Brain microvascular endothelial cell (primary cell): ENCODE data around the gene ITGB1.
A peak's percentile ranks its signal among the peaks of the same experiment; 100 is the strongest.

Experiments used
- DNase-seq: peaks from one replicate; pipeline ENCODE4 v3.0.0-alpha.2; 2020
- H3K27ac ChIP-seq: fragments of 250-450 bp; sonication (Bioruptor Pico); 2 replicates; pipeline ENCODE4 v1.5.1; 2020; ENCODE audit warnings: mild to moderate bottlenecking, moderate library complexity
- H3K27me3 ChIP-seq: fragments of 250-450 bp; sonication (Bioruptor Pico); replicated peaks from 2 replicates; pipeline ENCODE4 v1.5.1; 2020; ENCODE audit warnings: mild to moderate bottlenecking
- H3K36me3 ChIP-seq: fragments of 250-450 bp; sonication (Bioruptor Pico); replicated peaks from 2 replicates; pipeline ENCODE4 v1.5.1; 2020; ENCODE audit warnings: mild to moderate bottlenecking
- H3K4me3 ChIP-seq: 2 replicates; pipeline ENCODE4 v1.5.1; 2011; ENCODE audit warnings: low read depth, mild to moderate bottlenecking, control low read depth, low read length, moderate library complexity
- in situ Hi-C: cut with HindIII; loops from 2 replicates; pipeline ENCODE4 v1.10.0; 2017; ENCODE audit warnings: low sequenced_read_pairs, low pct_ligation_motif_present
- TF ChIP-seq, protein P1 (sequence below): IDR thresholded peaks from 2 replicates; pipeline ENCODE4 v1.5.1; 2011; ENCODE audit warnings: low read depth, mild to moderate bottlenecking, moderate library complexity, low read length, control low read depth, inconsistent platforms; ENCODE audit errors: missing control alignments

The ITGB1 gene

DNA sequence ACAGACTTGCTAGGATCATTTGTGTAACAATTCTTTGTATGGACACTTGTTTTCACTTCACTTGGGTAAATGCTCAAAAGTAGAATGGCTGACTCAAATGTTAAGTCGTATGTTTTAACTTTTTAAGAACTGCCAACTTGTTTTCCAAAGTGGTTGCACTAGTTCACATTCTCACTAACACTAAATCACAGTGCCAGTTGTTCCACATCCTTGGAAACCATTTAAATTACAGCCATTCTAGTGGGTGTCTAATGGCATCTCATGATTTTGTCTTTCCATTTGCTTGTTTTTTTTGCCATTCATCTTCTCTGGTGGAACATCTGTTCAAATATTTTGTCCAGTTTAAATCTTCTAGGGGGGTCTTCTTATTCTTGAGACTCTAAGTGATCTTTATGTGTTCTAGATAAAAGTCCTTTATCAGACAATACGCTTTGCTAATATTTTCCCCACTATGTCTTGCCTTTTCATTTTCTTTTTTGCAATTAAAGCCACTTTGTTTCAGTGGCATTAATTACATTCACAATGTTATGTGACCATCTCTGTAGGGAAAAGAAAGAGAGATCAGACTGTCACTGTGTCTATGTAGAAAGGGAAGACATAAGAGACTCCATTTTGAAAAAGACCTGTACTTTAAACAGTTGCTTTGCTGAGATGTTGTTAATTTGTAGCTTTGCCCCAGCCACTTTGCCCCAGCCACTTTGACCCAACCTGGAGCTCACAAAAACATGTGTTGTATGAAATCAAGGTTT is 63.9 kb downstream of the ITGB1 start:
- peaks cover 53% of the 10 kb centered on the region for H3K36me3 ChIP-seq
- no peak for DNase-seq
- no peak overlapping the region for H3K4me3 ChIP-seq
- no peak overlapping the region for H3K27ac ChIP-seq
- in situ Hi-C loops = no loop called here
- TF ChIP-seq, protein P1, sequence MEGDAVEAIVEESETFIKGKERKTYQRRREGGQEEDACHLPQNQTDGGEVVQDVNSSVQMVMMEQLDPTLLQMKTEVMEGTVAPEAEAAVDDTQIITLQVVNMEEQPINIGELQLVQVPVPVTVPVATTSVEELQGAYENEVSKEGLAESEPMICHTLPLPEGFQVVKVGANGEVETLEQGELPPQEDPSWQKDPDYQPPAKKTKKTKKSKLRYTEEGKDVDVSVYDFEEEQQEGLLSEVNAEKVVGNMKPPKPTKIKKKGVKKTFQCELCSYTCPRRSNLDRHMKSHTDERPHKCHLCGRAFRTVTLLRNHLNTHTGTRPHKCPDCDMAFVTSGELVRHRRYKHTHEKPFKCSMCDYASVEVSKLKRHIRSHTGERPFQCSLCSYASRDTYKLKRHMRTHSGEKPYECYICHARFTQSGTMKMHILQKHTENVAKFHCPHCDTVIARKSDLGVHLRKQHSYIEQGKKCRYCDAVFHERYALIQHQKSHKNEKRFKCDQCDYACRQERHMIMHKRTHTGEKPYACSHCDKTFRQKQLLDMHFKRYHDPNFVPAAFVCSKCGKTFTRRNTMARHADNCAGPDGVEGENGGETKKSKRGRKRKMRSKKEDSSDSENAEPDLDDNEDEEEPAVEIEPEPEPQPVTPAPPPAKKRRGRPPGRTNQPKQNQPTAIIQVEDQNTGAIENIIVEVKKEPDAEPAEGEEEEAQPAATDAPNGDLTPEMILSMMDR = no peak
- H3K27me3 ChIP-seq = no peaks in the 10 kb centered on the region

DNA sequence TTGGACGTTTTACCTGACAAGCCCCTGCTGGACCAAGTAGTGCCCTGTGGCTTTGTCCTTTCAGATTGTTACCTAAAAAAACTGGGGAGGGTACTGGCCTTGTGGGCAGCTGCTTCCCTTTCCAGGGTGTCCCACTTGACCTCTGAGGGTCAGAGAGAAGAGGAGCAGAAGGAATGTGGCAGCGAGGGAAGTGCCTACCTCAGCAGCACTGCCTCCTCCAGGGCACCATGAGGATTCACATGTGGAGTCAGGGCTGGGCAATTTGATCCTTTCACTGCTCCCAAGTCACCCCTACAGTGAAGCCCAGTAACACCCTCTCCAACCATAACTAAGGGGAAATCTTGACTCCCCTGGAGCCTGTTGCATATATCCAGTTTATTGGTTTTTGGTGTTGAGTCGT is 64.6 kb downstream of the ITGB1 start:
- TF ChIP-seq, protein P1 = peak; percentile 31
- peaks cover 46% of the 10 kb centered on the region for H3K36me3 ChIP-seq
- no peak overlapping the region for H3K4me3 ChIP-seq
- no peak overlapping the region for H3K27ac ChIP-seq
- in situ Hi-C loops = no loop called here
- no peaks in the 10 kb centered on the region for H3K27me3 ChIP-seq
- DNase-seq = no peak

DNA sequence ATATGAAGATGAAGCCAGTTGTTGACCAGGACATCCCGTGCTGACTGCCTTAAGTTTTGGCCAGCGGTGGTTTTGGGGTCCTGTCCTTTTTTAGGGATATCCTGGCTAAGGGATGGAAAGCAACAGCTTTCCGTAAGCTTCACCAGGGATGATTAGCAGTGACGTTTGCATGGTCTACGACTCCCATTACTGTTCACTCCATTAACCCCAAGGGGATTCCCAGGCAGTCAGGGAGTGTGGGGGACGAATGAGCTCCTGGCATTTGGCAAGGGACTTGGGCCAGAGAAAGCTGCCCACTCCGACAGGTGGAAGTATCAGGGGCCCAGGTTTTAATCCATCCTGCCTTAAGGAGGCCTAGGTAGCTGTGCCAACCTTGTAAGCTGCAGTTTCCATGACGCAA is 66.8 kb downstream of the ITGB1 start:
- TF ChIP-seq, protein P1 = no peak
- Histone ChIP-seq H3K27ac (no peak overlapping the region), H3K4me3 (no peak overlapping the region), H3K36me3 (peaks cover 26% of the 10 kb centered on the region), H3K27me3 (no peaks in the 10 kb centered on the region)
- no peak for DNase-seq
- in situ Hi-C loops = no loop called here

DNA sequence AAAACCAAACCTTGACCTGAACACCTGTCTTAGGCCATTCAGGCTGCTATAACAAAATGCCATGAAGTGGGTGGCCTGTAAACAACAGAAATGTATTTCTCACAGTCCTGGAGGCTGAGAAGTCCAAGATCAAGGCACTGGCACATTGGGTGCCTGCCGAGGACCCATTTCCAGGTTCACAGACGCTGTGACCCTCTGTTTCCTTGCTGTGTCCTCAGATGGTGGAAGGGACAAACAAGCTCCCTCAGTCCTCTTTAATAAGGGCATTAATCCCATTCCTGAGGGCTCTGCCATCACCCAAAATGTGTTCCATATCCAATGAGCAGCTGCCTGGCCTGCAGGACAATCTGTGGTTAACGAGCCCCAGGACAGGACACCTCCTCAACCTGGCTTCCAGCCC is 67.6 kb downstream of the ITGB1 start:
- peaks cover 19% of the 10 kb centered on the region for H3K36me3 ChIP-seq
- TF ChIP-seq, protein P1 = no peak
- H3K27me3 ChIP-seq = no peaks in the 10 kb centered on the region
- in situ Hi-C loops = no loop called here
- DNase-seq = no peak
- H3K27ac ChIP-seq = no peak overlapping the region
- H3K4me3 ChIP-seq = no peak overlapping the region

DNA sequence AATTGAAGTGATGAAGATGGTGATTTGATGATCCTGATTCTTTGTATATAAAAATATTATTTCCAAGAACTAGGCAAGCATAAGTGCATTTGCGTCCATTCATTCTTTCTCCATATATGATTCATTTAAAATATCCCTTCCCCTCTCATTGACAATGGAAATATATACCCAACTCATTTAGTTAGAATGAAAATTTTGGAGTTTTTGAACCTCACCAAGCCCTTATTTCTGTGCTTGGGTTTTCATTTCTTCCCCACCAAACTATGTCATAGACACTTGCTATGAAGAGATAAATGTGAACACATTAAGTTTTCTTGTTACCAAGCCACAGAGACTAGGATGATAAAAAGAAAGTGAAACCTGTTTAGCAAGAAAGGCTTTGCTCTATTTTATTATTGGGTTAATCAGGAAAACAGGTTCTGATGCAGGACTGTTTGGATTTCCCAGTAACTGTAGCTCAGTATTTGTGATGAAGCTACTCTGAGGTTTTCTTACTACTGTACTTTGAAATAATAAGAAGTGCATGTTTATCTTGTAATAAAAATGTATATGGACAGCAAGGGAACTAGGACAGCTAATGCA is 68.3 kb downstream of the ITGB1 start:
- no peak for DNase-seq
- Histone ChIP-seq H3K36me3 (peaks cover 12% of the 10 kb centered on the region), H3K27ac (no peak overlapping the region), H3K27me3 (no peaks in the 10 kb centered on the region), H3K4me3 (no peak overlapping the region)
- TF ChIP-seq, protein P1 = no peak
- in situ Hi-C loops = no loop called here
